ENCODE data around the gene ITGA5. TPM values are rescaled to one million over a fixed set of nuclear protein-coding genes. Genes with fewer than 3 reads are reported as not detected.

Gene ITGA5
- total RNA-seq, 1 experiment from 2014 or later = 12.2 TPM

DNA sequence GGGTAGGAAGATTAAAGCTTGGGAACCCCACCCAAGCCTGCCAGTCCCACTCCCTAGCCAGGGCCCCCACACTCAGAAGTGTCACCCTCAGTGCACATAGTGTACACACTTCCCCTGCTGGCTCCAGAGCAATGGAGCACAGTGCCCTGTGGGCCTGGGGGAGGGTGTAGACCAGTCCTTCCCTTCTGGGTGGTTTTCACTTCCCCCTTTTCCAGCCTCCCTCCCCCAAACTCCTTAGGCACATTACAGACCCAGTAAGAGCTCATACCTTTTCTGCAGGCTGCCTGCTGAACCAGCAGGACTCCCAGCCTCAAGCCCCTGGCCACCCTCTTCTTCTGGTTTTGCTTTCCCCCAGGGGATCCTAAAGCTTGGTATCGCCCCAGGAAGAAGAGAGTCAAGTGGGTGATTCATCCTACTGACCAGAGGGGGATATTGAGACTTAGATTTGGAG lies 34.5 kb downstream of the ITGA5 start, which contains the start of gene ZNF385A:
ZNF385A (minus strand) TSS at position 143 of the 451 bp plus-strand sequence. CDS start 219 bp downstream, outside the sequence.
- Histone ChIP-seq H3K14ac (ENCODE audit: insufficient read depth, low read length) (no peak within 1 kb of the TSS), H2AFZ (ENCODE audit: low read length) (no peak within 1 kb of the TSS), H2AK5ac (ENCODE audit: insufficient read length, low read length) (no peak within 1 kb of the TSS), H2BK12ac (ENCODE audit: insufficient read length, low read depth, low read length) (no peak within 1 kb of the TSS), H4K20me1 (ENCODE audit: control insufficient read depth, insufficient read depth, insufficient read length) (no peaks in the 10 kb centered on the region), H2BK20ac (ENCODE audit: low read depth, low read length, poor library complexity, severe bottlenecking) (no peak within 1 kb of the TSS), H3K79me2 (ENCODE audit: insufficient read depth, low read length) (no peaks in the 10 kb centered on the region; the same call in 1 of the 2 replicates), H3K27me3 (ENCODE audit: insufficient read depth, low read length) (no peaks in the 10 kb centered on the region), H3K4ac (ENCODE audit: low read depth, low read length) (no peak within 1 kb of the TSS), H3K23me2 (ENCODE audit: insufficient read length, low read depth, low read length, poor library complexity, severe bottlenecking) (peaks cover 8% of the 10 kb centered on the region), H2BK120ac (ENCODE audit: low read depth, low read length, poor library complexity, severe bottlenecking) (no peak within 1 kb of the TSS), H3K18ac (ENCODE audit: insufficient read length, low read depth, low read length) (no peak within 1 kb of the TSS), H3K56ac (ENCODE audit: insufficient read length, low read depth, low read length) (no peak within 1 kb of the TSS), H3K9me3 (ENCODE audit: control insufficient read depth, low read depth, low read length) (no peaks in the 10 kb centered on the region), H3K4me2 (ENCODE audit: insufficient read depth, insufficient read length, low read length) (peak within 1 kb of the TSS; percentile 17), H4K91ac (ENCODE audit: insufficient read length, low read depth, low read length) (no peak within 1 kb of the TSS), H3K9ac (ENCODE audit: extremely low read depth, insufficient read length, low read length) (no peak within 1 kb of the TSS), H2BK5ac (ENCODE audit: insufficient read length, low read length) (no peak within 1 kb of the TSS), H3T11ph (ENCODE audit: low read length) (no peak within 1 kb of the TSS), H3K79me1 (ENCODE audit: insufficient read depth, low read depth, low read length, poor library complexity, severe bottlenecking) (no peaks in the 10 kb centered on the region), H3K4me1 (ENCODE audit: insufficient read depth, low read length) (peaks cover 25% of the 10 kb centered on the region), H4K8ac (replicated peaks; ENCODE audit: insufficient read length, low read depth, low read length) (no peak within 1 kb of the TSS), H3K23ac (ENCODE audit: insufficient read length, low read depth, low read length) (no peak within 1 kb of the TSS), H2BK15ac (ENCODE audit: low read depth, low read length) (no peak within 1 kb of the TSS), H4K5ac (ENCODE audit: insufficient read length, low read depth, low read length) (no peak within 1 kb of the TSS), H3K27ac (ENCODE audit: insufficient read length, low read depth, low read length) (no peak within 1 kb of the TSS)
- H3K9me3 Mint-ChIP-seq = no peaks in the 10 kb centered on the region
- TF ChIP-seq, protein P1, sequence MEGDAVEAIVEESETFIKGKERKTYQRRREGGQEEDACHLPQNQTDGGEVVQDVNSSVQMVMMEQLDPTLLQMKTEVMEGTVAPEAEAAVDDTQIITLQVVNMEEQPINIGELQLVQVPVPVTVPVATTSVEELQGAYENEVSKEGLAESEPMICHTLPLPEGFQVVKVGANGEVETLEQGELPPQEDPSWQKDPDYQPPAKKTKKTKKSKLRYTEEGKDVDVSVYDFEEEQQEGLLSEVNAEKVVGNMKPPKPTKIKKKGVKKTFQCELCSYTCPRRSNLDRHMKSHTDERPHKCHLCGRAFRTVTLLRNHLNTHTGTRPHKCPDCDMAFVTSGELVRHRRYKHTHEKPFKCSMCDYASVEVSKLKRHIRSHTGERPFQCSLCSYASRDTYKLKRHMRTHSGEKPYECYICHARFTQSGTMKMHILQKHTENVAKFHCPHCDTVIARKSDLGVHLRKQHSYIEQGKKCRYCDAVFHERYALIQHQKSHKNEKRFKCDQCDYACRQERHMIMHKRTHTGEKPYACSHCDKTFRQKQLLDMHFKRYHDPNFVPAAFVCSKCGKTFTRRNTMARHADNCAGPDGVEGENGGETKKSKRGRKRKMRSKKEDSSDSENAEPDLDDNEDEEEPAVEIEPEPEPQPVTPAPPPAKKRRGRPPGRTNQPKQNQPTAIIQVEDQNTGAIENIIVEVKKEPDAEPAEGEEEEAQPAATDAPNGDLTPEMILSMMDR (conservative IDR thresholded peaks at IDR 0.05) = no peak
- DNase-seq = no peak
- peaks cover 59 to 62% of the 10 kb centered on the region in 2 experiments for H3K4me1 Mint-ChIP-seq
- WGBS (ENCODE audit: extremely low coverage, insufficient read length, low lambda C conversion rate) = no CpG with 5 or more reads among the region's 1 CpG
- peaks cover 2 to 23% (median 8%) of the 10 kb centered on the region in 3 experiments; a peak in 6 of 7 replicates for H3K36me3 Mint-ChIP-seq (ENCODE audit: insufficient read depth in 1 of 3, low read depth in 3 of 3)
- peak within 1 kb of the TSS in 2 of 3 experiments; percentile 66 to 79; a peak in 3 of 7 replicates for H3K27ac Mint-ChIP-seq
- H3K27me3 Mint-ChIP-seq (ENCODE audit: low read depth) = no peaks in the 10 kb centered on the region
- H3K4me3 Mint-ChIP-seq = peak within 1 kb of the TSS; percentile 25 to 60
